Liver (tissue), 9 donors: ENCODE measurements around the gene GNB5. TPM values are rescaled to one million over a fixed set of nuclear protein-coding genes. Genes with fewer than 3 reads are reported as not detected.

Experiments used
- DNase-seq: peaks from one replicate; pipeline ENCODE4 v3.0.0-alpha.2; 2017; ENCODE audit warnings: low spot score
- H3K27ac ChIP-seq, 2 donors: one replicate each; pipeline ENCODE4 v1.7.0; 2013; ENCODE audit warnings: inconsistent platforms in 2 of 2, low read length in 2 of 2, control low read depth in 1 of 2, low read depth in 1 of 2, mild to moderate bottlenecking in 1 of 2
- H3K27me3 ChIP-seq, 4 donors: one replicate each; pipeline versions ENCODE4 v1.6.1 to v1.7.0; 2013; ENCODE audit warnings: low read length in 3 of 4, inconsistent platforms in 1 of 4, mild to moderate bottlenecking in 1 of 4, moderate library complexity in 1 of 4; ENCODE audit not compliant: control insufficient read depth in 4 of 4, insufficient read depth in 4 of 4
- H3K36me3 ChIP-seq, 4 donors: one replicate each; pipeline versions ENCODE4 v1.6.1 to v1.7.0; 2013; ENCODE audit warnings: low read length in 3 of 4, mild to moderate bottlenecking in 3 of 4, low read depth in 1 of 4, moderate library complexity in 1 of 4; ENCODE audit not compliant: control insufficient read depth in 4 of 4, insufficient read depth in 3 of 4
- H3K4me1 ChIP-seq, 4 donors: one replicate each; pipeline versions ENCODE4 v1.6.1 to v1.7.0; 2013; ENCODE audit warnings: low read length in 3 of 4, mild to moderate bottlenecking in 3 of 4, moderate library complexity in 1 of 4; ENCODE audit not compliant: control insufficient read depth in 4 of 4, insufficient read depth in 4 of 4
- H3K4me3 ChIP-seq, 3 donors: one replicate each; pipeline versions ENCODE4 v1.6.1 to v1.7.0; 2013; ENCODE audit warnings: low read length in 3 of 3, control low read depth in 1 of 3, low read depth in 1 of 3, mild to moderate bottlenecking in 1 of 3
- H3K9ac ChIP-seq, 2 donors: one replicate each; pipeline ENCODE4 v1.7.0; 2013; ENCODE audit warnings: low read length in 2 of 2, mild to moderate bottlenecking in 2 of 2, moderate library complexity in 2 of 2, control low read depth in 1 of 2, low read depth in 1 of 2
- H3K9me3 ChIP-seq, 4 donors: one replicate each; pipeline versions ENCODE4 v1.6.1 to v1.7.0; 2013; ENCODE audit warnings: low read length in 3 of 4; ENCODE audit not compliant: control insufficient read depth in 4 of 4
- ATF3 ChIP-seq: IDR thresholded peaks from 2 replicates; pipeline ENCODE4 v1.6.1; 2016; ENCODE audit warnings: antibody characterized with exemption
- EGR1 ChIP-seq, 2 donors: IDR thresholded peaks; 2 replicates each; pipeline ENCODE4 v1.6.1; 2016 to 2018; ENCODE audit warnings: antibody characterized with exemption in 2 of 2, low read depth in 2 of 2
- FOXA1 ChIP-seq: IDR thresholded peaks from 2 replicates; pipeline ENCODE4 v1.6.1; 2016; ENCODE audit warnings: antibody characterized with exemption
- FOXA2 ChIP-seq: IDR thresholded peaks from 2 replicates; pipeline ENCODE4 v1.6.1; 2016; ENCODE audit warnings: antibody characterized with exemption
- GABPA ChIP-seq, 2 donors: IDR thresholded peaks in 1 of 2; conservative IDR thresholded peaks in 1 of 2; 2 replicates each; pipeline ENCODE4 v1.6.1; 2016; ENCODE audit warnings: antibody characterized with exemption in 2 of 2, mild to moderate bottlenecking in 1 of 2, moderate library complexity in 1 of 2
- HNF4A ChIP-seq, 2 donors: conservative IDR thresholded peaks; 2 replicates each; pipeline ENCODE4 v1.6.1; 2016; ENCODE audit warnings: antibody characterized with exemption in 2 of 2, mild to moderate bottlenecking in 2 of 2
- HNF4G ChIP-seq: IDR thresholded peaks from 2 replicates; pipeline ENCODE4 v1.6.1; 2016; ENCODE audit warnings: antibody characterized with exemption
- JUND ChIP-seq, 2 donors: IDR thresholded peaks; 2 replicates each; pipeline ENCODE4 v1.6.1; 2016; ENCODE audit warnings: antibody characterized with exemption in 2 of 2
- MAX ChIP-seq: IDR thresholded peaks from 2 replicates; pipeline ENCODE4 v1.6.1; 2016; ENCODE audit warnings: antibody characterized with exemption
- NR2F2 ChIP-seq: IDR thresholded peaks from 2 replicates; pipeline ENCODE4 v1.6.1; 2016; ENCODE audit warnings: antibody characterized with exemption
- RAD21 ChIP-seq, 2 donors: IDR thresholded peaks; 2 replicates each; pipeline ENCODE4 v1.6.1; 2016; ENCODE audit warnings: antibody characterized with exemption in 2 of 2, mild to moderate bottlenecking in 2 of 2
- RXRA ChIP-seq, 2 donors: IDR thresholded peaks; 2 replicates each; pipeline ENCODE4 v1.6.1; 2017 to 2018; ENCODE audit warnings: antibody characterized with exemption in 2 of 2, mild to moderate bottlenecking in 1 of 2
- SP1 ChIP-seq: IDR thresholded peaks from 2 replicates; pipeline ENCODE4 v1.6.1; 2018; ENCODE audit warnings: antibody characterized with exemption, mild to moderate bottlenecking
- TAF1 ChIP-seq: conservative IDR thresholded peaks from 2 replicates; pipeline ENCODE4 v1.6.1; 2016; ENCODE audit warnings: antibody characterized with exemption, mild to moderate bottlenecking
- WGBS: extraction: QIAGEN DNeasy Blood & Tissue Kit; methylation state at CpG from one replicate; pipeline ENCODE4 v1.1.7; 2013; 5-methylcytosine and 5-hydroxymethylcytosine counted together
- polyA plus RNA-seq, 2 donors: library from polyadenylated mRNA; stranded (reverse) in 1 of 2; unstranded in 1 of 2; fragments of 200-250 nt in 1 of 2; fragments of >200 nt in 1 of 2; fragmentation: Nextera tagmentation in 1 of 2; extraction: Ambion mirVana in 1 of 2; gene quantifications; one replicate each; pipeline versions ENCODE4 v1.2.1 to v1.2.3, GENCODE V29; 2013 to 2015
- total RNA-seq, 2 donors: library from RNA; depleted of rRNA; stranded (reverse); fragments of >200 nt; gene quantifications; one replicate each; pipeline ENCODE4 v1.2.3, GENCODE V29; 2014
- TF ChIP-seq, protein P1 (sequence below): IDR thresholded peaks from 2 replicates; pipeline ENCODE4 v1.6.1; 2016; ENCODE audit warnings: antibody characterized with exemption, mild to moderate bottlenecking
- TF ChIP-seq, protein P2 (sequence below): fragments of 150-350 bp; IDR thresholded peaks from 2 replicates; pipeline ENCODE4 v1.5.1; 2017; ENCODE audit warnings: improper control_type of control experiment, low read depth, low read length; ENCODE audit not compliant: missing input control
- donor health status: healthy.
- donor health status: healthy.
- donor health status: healthy.
- donor health status: healthy.
- donor health status: healthy.

GNB5 gene
- total and polyA plus RNA-seq, 4 donors, result 13.7 to 19.2 (median 15.7) TPM

GRCh38 chr15:52082197-52083036, 108.8 kb downstream of the GNB5 start:
- Histone ChIP-seq H3K27me3 (no peaks in the 10 kb centered on the region), H3K36me3 (no peaks in the 10 kb centered on the region), H3K9me3 (peaks cover 0 to 11% (median 3%) of the 10 kb centered on the region in 4 donors), H3K27ac (no peak overlapping the region), H3K9ac (no peak overlapping the region), H3K4me1 (peaks cover 0 to 16% (median 11%) of the 10 kb centered on the region in 4 donors), H3K4me3 (no peak overlapping the region)
- TF ChIP-seq FOXA1 (no peak), NR2F2 (no peak), RAD21 (IDR thresholded peaks at IDR 0.05) (no peak), TAF1 (no peak), MAX (no peak), RXRA (IDR thresholded peaks at IDR 0.05) (no peak)
- TF ChIP-seq, protein P1, sequence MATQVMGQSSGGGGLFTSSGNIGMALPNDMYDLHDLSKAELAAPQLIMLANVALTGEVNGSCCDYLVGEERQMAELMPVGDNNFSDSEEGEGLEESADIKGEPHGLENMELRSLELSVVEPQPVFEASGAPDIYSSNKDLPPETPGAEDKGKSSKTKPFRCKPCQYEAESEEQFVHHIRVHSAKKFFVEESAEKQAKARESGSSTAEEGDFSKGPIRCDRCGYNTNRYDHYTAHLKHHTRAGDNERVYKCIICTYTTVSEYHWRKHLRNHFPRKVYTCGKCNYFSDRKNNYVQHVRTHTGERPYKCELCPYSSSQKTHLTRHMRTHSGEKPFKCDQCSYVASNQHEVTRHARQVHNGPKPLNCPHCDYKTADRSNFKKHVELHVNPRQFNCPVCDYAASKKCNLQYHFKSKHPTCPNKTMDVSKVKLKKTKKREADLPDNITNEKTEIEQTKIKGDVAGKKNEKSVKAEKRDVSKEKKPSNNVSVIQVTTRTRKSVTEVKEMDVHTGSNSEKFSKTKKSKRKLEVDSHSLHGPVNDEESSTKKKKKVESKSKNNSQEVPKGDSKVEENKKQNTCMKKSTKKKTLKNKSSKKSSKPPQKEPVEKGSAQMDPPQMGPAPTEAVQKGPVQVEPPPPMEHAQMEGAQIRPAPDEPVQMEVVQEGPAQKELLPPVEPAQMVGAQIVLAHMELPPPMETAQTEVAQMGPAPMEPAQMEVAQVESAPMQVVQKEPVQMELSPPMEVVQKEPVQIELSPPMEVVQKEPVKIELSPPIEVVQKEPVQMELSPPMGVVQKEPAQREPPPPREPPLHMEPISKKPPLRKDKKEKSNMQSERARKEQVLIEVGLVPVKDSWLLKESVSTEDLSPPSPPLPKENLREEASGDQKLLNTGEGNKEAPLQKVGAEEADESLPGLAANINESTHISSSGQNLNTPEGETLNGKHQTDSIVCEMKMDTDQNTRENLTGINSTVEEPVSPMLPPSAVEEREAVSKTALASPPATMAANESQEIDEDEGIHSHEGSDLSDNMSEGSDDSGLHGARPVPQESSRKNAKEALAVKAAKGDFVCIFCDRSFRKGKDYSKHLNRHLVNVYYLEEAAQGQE, result no peak
- TF ChIP-seq, protein P2, sequence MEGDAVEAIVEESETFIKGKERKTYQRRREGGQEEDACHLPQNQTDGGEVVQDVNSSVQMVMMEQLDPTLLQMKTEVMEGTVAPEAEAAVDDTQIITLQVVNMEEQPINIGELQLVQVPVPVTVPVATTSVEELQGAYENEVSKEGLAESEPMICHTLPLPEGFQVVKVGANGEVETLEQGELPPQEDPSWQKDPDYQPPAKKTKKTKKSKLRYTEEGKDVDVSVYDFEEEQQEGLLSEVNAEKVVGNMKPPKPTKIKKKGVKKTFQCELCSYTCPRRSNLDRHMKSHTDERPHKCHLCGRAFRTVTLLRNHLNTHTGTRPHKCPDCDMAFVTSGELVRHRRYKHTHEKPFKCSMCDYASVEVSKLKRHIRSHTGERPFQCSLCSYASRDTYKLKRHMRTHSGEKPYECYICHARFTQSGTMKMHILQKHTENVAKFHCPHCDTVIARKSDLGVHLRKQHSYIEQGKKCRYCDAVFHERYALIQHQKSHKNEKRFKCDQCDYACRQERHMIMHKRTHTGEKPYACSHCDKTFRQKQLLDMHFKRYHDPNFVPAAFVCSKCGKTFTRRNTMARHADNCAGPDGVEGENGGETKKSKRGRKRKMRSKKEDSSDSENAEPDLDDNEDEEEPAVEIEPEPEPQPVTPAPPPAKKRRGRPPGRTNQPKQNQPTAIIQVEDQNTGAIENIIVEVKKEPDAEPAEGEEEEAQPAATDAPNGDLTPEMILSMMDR, result no peak
- WGBS, result 92% methylated on average over 5 of the region's 5 CpGs
- DNase-seq, result no peak

DNA sequence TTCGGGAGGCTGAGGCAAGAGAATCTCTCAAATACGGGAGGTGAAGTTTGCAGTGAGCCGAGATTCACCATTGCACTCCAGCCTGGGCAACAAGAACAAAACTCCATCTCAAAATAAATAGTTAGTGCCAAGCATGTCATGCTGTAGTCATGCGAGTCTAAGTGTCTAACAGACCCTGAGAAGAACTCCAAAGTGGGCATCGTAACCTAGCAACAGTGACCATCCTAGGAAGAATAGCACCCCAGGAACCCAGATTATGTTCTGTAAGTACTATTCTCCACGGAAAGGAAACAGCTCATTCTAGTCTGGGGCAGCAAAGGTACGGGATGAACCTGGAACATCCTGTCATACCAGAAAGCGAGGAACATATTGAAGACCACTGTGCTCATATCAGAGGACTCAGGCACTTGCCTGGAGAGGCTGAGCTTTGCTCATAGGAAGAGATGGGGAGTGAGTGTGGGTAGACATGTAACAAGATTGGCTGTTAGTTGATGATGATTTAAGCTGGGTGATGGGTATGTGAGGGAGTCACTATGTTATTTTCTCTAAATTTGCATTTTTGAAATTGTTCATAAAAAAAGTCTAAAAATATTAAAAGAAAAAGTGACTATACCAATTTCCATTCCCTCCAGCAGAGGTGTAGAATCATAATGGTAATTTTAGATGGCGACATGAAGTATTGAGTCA, 110.3 kb downstream of the GNB5 start:
- Histone ChIP-seq H3K4me1 (peaks cover 2 to 23% (median 12%) of the 10 kb centered on the region in 4 donors), H3K9me3 (no peaks in the 10 kb centered on the region), H3K27ac (no peak overlapping the region), H3K36me3 (no peaks in the 10 kb centered on the region), H3K4me3 (no peak overlapping the region), H3K27me3 (no peaks in the 10 kb centered on the region), H3K9ac (no peak overlapping the region)
- WGBS, result 96% methylated on average over 9 of the region's 9 CpGs
- no peak for DNase-seq
- TF ChIP-seq JUND (IDR thresholded peaks at IDR 0.05) (no peak), FOXA1 (no peak), MAX (no peak), HNF4A (conservative IDR thresholded peaks at IDR 0.05) (no peak), EGR1 (IDR thresholded peaks at IDR 0.05; ENCODE audit: low read depth in 2 of 2) (no peak), TAF1 (no peak), HNF4G (no peak), ATF3 (no peak), SP1 (no peak), GABPA (IDR thresholded peaks at IDR 0.05 in 1 of 2, conservative IDR thresholded peaks at IDR 0.05 in 1 of 2) (no peak), RAD21 (IDR thresholded peaks at IDR 0.05) (no peak), FOXA2 (no peak)
- TF ChIP-seq, protein P1, result no peak
- TF ChIP-seq, protein P2, result no peak
